NCI-H2196 treated with DMSO at 0.1 percent for 48 hours (cell line): ENCODE measurements around the gene CNN2.

Experiments used
- DNase-seq: peaks from one replicate; lab custom pipeline; 2025; ENCODE audit not compliant: unreplicated experiment; lab: John Stamatoyannopoulos, UW

The CNN2 gene

DNA sequence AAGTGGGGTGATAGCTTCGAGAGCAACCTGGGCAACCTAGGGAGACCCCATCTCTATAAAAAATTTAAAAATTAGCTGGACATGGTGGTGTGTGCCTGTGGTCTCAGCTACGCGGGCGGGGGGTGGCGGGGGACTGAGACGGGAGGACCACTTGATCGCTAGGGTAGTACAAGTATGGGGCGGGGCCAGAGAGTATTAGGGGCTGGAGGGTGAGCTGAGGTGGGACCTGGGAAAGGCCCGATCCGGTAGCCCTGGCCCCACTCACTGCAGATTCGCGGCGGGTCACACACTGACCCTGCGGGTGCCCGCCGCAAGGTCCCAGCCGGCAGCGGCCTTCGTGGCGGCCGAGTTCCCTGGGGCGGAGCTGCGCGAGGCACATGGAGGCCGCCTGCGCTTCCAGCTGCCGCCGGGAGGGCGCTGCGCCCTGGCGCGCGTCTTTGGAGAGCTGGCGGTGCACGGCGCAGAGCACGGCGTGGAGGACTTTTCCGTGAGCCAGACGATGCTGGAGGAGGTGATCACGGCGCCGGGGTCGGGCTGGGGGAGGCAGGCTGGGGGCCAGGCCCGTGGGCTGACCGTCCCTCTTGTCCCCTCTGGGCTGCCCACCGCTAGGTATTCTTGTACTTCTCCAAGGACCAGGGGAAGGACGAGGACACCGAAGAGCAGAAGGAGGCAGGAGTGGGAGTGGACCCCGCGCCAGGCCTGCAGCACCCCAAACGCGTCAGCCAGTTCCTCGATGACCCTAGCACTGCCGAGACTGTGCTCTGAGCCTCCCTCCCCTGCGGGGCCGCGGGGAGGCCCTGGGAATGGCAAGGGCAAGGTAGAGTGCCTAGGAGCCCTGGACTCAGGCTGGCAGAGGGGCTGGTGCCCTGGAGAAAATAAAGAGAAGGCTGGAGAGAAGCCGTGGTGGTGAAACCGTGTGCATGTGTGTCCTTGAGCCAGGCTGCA lies 38.5 kb downstream of the CNN2 start:
- peak; percentile 9 for DNase-seq

- no peak for DNase-seq
These were observed 39.2 kb downstream of the CNN2 start for GRCh38 chr19:1065606-1066109.

DNA sequence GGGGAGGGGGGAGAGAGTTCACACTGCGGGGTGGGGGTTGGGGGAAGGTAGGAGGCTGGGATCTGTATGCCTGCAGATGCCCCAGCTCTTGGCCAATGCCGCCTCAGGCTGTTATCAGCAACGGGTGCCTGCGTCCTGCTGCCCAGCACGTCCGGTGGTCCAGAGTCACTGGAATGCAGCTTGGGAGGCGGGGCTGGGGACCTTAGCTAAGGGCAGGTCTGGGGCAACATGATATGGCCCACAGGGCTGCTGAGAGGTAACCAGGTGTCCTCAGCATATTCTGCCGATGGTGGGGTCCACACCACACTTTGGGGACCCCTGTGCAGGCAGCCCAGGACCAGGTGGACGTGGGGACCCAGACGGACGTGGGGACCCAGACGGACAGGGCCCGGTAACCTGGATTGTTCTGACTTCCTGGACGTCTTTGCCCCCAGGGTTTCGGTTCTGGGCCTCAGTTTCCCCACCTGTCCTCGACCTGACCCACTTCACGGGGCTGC lies 39.9 kb downstream of the CNN2 start:
- no peak for DNase-seq

- no peak for DNase-seq
These were observed 40.4 kb downstream of the CNN2 start, which contains the start of gene ARHGAP45 for GRCh38 chr19:1066748-1067340. ARHGAP45 (plus strand) TSS chr19:1067167; CDS start chr19:1067406, 239 bp downstream.

- no peak for DNase-seq
These were observed 41.0 kb downstream of the CNN2 start for GRCh38 chr19:1067341-1067957.

DNA sequence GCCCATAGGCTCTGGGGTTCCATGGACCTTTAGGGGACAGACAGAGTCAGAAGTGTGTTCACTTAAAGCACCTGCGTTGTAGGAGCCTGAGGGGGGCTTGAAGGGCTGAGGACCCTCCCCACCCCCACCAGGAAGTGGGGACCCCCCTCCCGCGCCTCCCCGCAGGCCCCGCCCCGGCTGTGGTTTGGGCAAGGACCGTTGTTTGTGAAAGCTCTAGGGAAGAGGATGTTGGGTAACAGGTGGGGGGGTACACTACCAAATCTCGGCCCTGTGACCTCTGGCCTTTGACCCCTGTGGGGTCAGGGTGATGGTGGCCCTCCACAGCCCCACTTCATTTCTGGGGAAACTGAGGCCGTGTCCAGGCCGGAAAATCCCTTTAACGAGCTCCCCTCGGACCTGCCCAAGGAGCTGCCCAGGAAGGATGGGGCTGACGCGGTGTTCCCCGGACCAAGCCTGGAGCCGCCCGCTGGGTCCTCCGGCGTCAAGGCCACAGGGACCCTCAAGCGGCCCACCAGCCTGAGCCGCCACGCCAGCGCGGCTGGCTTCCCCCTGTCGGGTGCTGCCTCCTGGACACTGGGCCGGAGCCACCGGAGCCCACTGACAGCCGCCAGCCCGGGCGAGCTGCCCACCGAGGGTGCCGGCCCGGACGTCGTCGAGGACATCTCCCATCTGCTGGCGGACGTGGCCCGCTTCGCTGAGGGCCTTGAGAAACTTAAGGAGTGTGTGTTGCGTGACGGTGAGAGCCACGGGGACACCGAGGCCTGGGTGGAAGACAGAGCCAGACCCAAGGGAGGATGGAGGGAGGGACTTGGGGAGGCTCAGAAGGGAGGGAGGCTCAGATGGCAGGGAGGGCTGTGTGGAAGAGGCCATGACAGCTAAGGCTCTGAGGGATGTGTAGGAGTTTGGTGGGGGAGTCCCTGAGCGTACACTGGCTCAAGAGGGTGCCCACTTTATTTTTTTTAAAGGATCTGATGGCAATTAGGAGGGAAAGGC lies 41.9 kb downstream of the CNN2 start:
- DNase-seq = no peak

GRCh38 chr19:1069009-1069779 lies 42.8 kb downstream of the CNN2 start:
- no peak for DNase-seq

DNA sequence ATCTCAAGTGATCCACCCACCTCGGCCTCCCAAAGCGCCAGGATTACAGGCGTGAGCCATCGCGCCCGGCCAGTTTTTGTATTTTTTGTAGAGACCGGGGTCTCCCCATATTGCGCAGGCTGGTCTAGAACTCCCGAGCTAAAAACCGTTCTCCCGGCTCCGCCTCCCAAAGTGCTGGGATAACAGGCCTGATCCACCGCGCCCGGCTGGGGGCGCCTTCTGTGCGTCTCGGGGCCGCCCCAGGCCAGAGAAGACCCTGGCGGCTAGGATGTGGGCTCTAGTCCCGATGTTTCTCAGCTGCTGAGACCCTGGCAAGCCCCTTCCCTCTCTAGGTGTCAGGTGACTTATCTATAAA lies 44.1 kb downstream of the CNN2 start:
- DNase-seq = no peak

GRCh38 chr19:1070931-1071791 lies 44.8 kb downstream of the CNN2 start:
- DNase-seq = no peak

GRCh38 chr19:1072371-1073015 lies 46.1 kb downstream of the CNN2 start:
- DNase-seq = no peak

DNA sequence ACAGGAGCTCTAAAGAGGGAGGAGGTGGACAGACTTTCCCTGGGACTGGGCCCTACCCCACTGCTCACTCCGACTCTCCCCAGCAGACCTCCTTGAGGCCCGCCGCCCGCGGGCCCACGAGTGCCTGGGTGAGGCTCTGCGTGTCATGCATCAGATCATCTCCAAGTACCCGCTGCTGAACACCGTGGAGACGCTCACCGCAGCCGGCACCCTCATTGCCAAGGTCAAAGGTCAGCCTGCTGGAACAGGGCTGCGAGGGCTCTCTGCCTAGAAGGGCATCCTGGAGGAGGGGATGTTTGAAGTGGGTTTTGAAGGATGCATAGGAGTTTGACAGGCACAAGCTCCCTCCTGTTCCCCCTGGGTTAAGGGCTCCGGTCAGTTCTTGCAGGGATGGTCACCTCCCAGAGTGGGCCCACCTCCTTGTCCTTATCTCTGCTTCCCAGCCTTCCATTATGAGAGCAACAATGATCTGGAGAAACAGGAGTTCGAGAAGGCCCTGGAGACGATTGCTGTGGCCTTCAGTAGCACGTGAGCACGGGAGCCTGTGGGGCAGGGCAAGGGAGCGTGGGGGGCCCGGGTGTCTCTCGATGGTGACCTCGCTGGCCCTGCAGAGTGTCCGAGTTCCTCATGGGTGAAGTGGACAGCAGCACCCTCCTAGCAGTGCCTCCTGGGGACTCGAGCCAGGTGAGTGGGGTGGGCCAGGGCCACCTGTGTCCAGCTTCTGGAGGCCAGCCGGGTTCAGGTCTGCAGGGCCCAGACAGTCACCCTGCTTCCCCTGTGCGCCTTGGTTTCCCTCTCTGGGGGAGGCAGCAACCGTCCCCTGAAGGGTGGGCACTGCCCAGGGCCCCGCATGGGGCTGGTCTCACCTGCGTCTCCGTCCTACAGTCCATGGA lies 46.9 kb downstream of the CNN2 start:
- no peak for DNase-seq

DNA sequence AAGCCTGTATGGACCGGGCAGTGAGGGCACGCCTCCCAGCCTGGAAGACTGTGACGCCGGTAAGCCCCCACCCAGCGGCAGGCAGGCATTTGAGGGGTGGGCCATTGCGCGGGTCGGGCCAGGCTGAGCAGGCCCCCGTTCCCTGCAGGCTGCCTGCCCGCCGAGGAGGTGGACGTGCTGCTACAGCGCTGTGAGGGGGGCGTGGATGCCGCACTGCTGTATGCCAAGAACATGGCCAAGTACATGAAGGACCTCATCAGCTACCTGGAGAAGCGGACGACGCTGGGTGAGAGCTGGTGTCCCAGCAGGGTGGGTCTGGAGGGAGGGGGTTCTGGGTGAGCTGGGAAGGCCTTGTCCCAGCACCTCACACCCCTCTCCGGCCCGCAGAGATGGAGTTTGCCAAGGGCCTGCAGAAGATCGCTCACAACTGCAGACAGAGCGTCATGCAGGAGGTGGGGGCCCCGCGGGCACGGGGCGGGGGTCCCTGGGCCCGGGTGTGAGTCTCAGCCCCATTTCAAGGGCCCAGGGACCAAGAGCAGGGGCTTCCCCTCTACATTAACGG lies 47.6 kb downstream of the CNN2 start:
- no peak for DNase-seq

DNA sequence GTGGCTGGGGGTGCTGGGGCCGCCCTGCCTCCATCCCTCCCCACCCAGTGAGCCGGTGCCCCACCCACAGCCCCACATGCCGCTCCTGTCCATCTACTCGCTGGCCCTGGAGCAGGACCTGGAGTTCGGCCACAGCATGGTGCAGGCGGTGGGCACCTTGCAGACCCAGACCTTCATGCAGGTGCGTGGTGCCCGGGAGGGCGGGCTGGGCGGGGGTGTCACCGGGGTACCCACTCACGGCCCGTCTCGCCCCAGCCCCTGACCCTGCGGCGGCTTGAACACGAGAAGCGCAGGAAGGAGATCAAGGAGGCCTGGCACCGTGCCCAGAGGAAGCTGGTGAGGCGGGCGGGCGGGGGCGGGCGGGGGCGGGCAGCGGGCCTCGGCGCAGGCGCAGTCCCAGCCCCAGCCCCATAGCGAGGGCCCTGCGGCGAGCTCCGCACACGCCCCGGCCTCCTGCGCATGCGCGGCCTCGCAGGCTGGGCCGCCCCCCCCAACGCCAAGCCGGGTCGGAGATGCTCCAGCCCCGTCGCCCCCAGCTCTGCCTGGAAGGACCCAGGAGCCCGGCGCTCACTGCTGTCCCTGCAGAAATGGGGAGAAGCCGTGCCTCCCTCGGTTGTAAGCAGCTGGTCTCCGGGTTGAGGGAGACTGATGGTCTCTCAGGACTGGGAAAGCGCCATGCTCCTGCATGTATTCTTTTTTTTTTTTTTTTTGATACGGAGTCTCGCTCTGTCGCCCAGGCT lies 48.3 kb downstream of the CNN2 start:
- peak; percentile 90 for DNase-seq

DNA sequence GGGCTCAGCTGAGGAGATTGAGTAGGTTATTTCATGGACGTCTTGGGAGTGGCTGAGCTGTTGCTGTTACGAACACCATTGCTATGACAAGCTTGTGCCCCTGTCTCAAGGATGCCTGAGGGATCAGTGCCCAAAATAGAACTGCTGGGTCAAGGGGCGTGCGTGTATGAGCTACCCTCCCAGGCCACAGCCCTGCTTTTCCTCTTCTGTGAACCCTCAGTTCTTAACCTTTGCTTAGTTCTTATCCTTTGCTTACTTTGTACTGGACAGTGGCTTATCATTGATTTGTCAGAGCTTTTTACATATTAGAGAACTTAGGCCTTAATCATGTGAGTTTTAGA lies 49.6 kb downstream of the CNN2 start:
- no peak for DNase-seq

DNA sequence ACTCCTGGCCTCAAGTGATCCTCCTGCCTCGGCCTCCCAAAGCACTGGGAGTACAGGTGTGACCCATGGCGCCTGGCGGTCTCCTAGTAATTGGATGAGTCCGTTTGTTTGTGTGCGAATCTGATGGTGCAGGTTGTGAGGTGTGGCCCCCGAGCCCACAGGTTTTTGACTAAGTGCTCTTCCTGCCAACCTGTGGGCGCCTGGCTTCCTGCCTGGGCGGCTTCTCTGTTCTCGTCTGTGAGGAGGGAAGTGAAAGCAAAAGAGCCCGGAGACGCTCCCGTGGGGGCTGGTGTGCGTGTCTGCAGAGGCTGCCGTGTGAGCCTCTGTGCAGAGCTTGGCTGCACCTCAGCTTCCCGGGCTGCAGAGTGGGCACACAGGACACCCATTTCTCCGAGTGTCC lies 50.5 kb downstream of the CNN2 start:
- no peak for DNase-seq

- DNase-seq = no peak
These were observed 53.2 kb downstream of the CNN2 start for GRCh38 chr19:1079566-1080111.
